B cell (primary cell): ENCODE data around the gene PLPP2. TPM values are rescaled to one million over a fixed set of nuclear protein-coding genes. Genes with fewer than 3 reads are reported as not detected.

Source experiments
- ATAC-seq: fragments of 200-7000 bp; cut with Tn5 transposase; one replicate; pipeline ENCODE4 v1.10.0; 2021; ENCODE audit warnings: low read depth, mild to moderate bottlenecking, moderate number of reproducible peaks, moderate library complexity
- CTCF ChIA-PET: fragments of 350-600 bp; sonication (Branson Sonifier 250); formaldehyde crosslinking; loops from one replicate; lab custom pipeline; 2021; ENCODE audit warnings: antibody characterized with exemption, inconsistent platforms; lab: Charles Lee
- POLR2A ChIA-PET: fragments of 350-600 bp; sonication (Branson Sonifier 250); formaldehyde crosslinking; loops from one replicate; lab custom pipeline; 2021; ENCODE audit warnings: antibody characterized with exemption; lab: Charles Lee
- DNase-seq: peaks from one replicate; pipeline ENCODE4 v3.0.0; 2013
- H2AFZ ChIP-seq: 2 replicates; pipeline ENCODE4 v1.6.1; 2012; ENCODE audit warnings: mild to moderate bottlenecking, low read depth, low read length; ENCODE audit not compliant: insufficient read depth, poor library complexity, severe bottlenecking
- H3K27ac ChIP-seq, 2 donors: 1 replicate in 1 of 2; 2 replicates in 1 of 2; pipeline ENCODE4 v1.5.1; 2012 to 2013; ENCODE audit warnings: low read length in 2 of 2, mild to moderate bottlenecking in 2 of 2, moderate library complexity in 1 of 2
- H3K27me3 ChIP-seq, 4 experiments: fragments of 200-600 bp in 1 of 4; sonication (generic) in 1 of 4; replicated peaks in 1 of 4; 1 replicate in 2 of 4; 2 replicates in 2 of 4; pipeline versions ENCODE4 v1.6.1 to v1.7.0; 2013 to 2016; ENCODE audit warnings: low read length in 3 of 4, mild to moderate bottlenecking in 2 of 4, mixed read lengths in 1 of 4, moderate library complexity in 1 of 4; ENCODE audit not compliant: insufficient read depth in 4 of 4, control insufficient read depth in 3 of 4; ENCODE audit errors: control extremely low read depth in 1 of 4
- H3K36me3 ChIP-seq, 2 experiments: replicated peaks in 1 of 2; 1 replicate in 1 of 2; 2 replicates in 1 of 2; pipeline versions ENCODE4 v1.6.1 to v1.7.1; 2013; ENCODE audit warnings: low read length in 1 of 2; ENCODE audit not compliant: insufficient read depth in 2 of 2, control insufficient read depth in 1 of 2; ENCODE audit errors: control extremely low read depth in 1 of 2, extremely low read depth in 1 of 2
- H3K4me1 ChIP-seq, 2 donors: fragments of 200-600 bp in 1 of 2; sonication (generic) in 1 of 2; 1 replicate in 1 of 2; 2 replicates in 1 of 2; pipeline versions ENCODE4 v1.5.1 to v1.6.1; 2013 to 2017; ENCODE audit warnings: low read length in 2 of 2; ENCODE audit not compliant: control insufficient read depth in 2 of 2, insufficient read depth in 2 of 2
- H3K4me2 ChIP-seq: replicated peaks from 2 replicates; pipeline ENCODE3; 2012; ENCODE audit warnings: mild to moderate bottlenecking, low read depth, low read length; ENCODE audit not compliant: poor library complexity, severe bottlenecking
- H3K4me3 ChIP-seq, 5 experiments: fragments of 200-600 bp in 1 of 5; sonication (generic) in 1 of 5; 1 replicate in 3 of 5; 2 replicates in 2 of 5; pipeline versions ENCODE4 v1.5.1 to v1.7.0; 2011 to 2016; ENCODE audit warnings: low read length in 4 of 5, mild to moderate bottlenecking in 4 of 5, low read depth in 2 of 5, control low read depth in 1 of 5, moderate library complexity in 1 of 5; ENCODE audit not compliant: insufficient read depth in 1 of 5; ENCODE audit errors: control extremely low read depth in 1 of 5, extremely low read depth in 1 of 5
- H3K79me2 ChIP-seq: fragments of 200-600 bp; sonication (generic); one replicate; pipeline ENCODE4 v1.6.0; 2016; ENCODE audit warnings: low read length; ENCODE audit not compliant: control insufficient read depth, insufficient read depth
- H3K9ac ChIP-seq: fragments of 200-600 bp; sonication (generic); 2 replicates; pipeline ENCODE4 v1.6.1; 2017; ENCODE audit warnings: mild to moderate bottlenecking, low read length, moderate library complexity
- H3K9me3 ChIP-seq, 3 donors: one replicate each; pipeline versions ENCODE4 v1.6.1 to v1.7.1; 2013; ENCODE audit warnings: low read length in 2 of 3; ENCODE audit not compliant: control insufficient read depth in 2 of 3, insufficient read depth in 1 of 3; ENCODE audit errors: control extremely low read depth in 1 of 3
- H4K20me1 ChIP-seq: 2 replicates; pipeline ENCODE4 v1.6.0; 2012; ENCODE audit warnings: mild to moderate bottlenecking, low read length; ENCODE audit not compliant: insufficient read depth, control insufficient read depth, poor library complexity, severe bottlenecking
- H3K27ac Mint-ChIP-seq: one replicate; pipeline ENCODE4 v1.8.0; 2021; ENCODE audit warnings: mixed read lengths
- H3K27me3 Mint-ChIP-seq: one replicate; pipeline ENCODE4 v1.8.0; 2021; ENCODE audit warnings: mixed read lengths
- H3K4me1 Mint-ChIP-seq: one replicate; pipeline ENCODE4 v1.8.0; 2021; ENCODE audit warnings: mixed read lengths
- H3K4me3 Mint-ChIP-seq: one replicate; pipeline ENCODE4 v1.8.0; 2021; ENCODE audit warnings: mixed read lengths
- H3K9me3 Mint-ChIP-seq: one replicate; pipeline ENCODE4 v1.8.0; 2022; ENCODE audit warnings: mixed read lengths; ENCODE audit not compliant: insufficient read depth
- CTCF ChIP-seq: fragments of 200-600 bp; IDR thresholded peaks from one replicate; pipeline ENCODE4 v1.8.0; 2022; ENCODE audit warnings: antibody characterized with exemption, mild to moderate bottlenecking
- EZH2 ChIP-seq: IDR thresholded peaks from 2 replicates; pipeline ENCODE4 v1.6.1; 2012; ENCODE audit warnings: borderline replicate concordance, low read depth, mild to moderate bottlenecking, moderate library complexity, low read length; ENCODE audit not compliant: insufficient read depth, poor library complexity, severe bottlenecking
- WGBS: methylation state at CpG from one replicate; pipeline ENCODE4 v1.1.5; 2013; ENCODE audit warnings: missing lambda C conversion rate; ENCODE audit not compliant: insufficient coverage; 5-methylcytosine and 5-hydroxymethylcytosine counted together
- intact Hi-C: fragments of 100-400 bp; cut with micrococcal nuclease; formaldehyde crosslinking; loops from one replicate; pipeline ENCODE4 v1.10.0; 2022
- polyA plus RNA-seq: library from polyadenylated mRNA; depleted of rRNA; stranded (reverse); fragments of >200 nt; gene quantifications from 2 replicates; pipeline ENCODE4 v1.2.3, GENCODE V29; 2012
- total RNA-seq, 2 donors: library from RNA; stranded (reverse); fragments of 120-200 nt in 1 of 2; gene quantifications; 1 replicate in 1 of 2; 2 replicates in 1 of 2; pipeline versions ENCODE4 v1.2.3 to v1.2.4, GENCODE V29; 2013 to 2022

PLPP2 gene
- total and polyA plus RNA-seq, 2 donors (not counting 1 experiment from before 2014, with no cell fraction given): 0.37 to 1.3 TPM

GRCh38 chr19:310781-311496, 19.7 kb upstream of the PLPP2 start:
- Histone ChIP-seq H3K4me1 (no peaks in the 10 kb centered on the region), H4K20me1 (peaks cover 13% of the 10 kb centered on the region), H2AFZ (no peak overlapping the region), H3K4me3 (no peak overlapping the region), H3K9me3 (no peaks in the 10 kb centered on the region), H3K79me2 (peaks cover 4% of the 10 kb centered on the region), H3K36me3 (peaks cover 7 to 35% of the 10 kb centered on the region in 2 experiments), H3K27me3 (no peaks in the 10 kb centered on the region), H3K27ac (no peak overlapping the region), H3K4me2 (no peak overlapping the region), H3K9ac (no peak overlapping the region)
- DNase-seq (no peak), ATAC-seq (no peak)
- H3K9me3 Mint-ChIP-seq: no peaks in the 10 kb centered on the region
- WGBS: 96% methylated on average over 24 of the region's 24 CpGs
- ChIA-PET CTCF (no interaction called here), POLR2A (no interaction called here)
- H3K4me3 Mint-ChIP-seq: no peak overlapping the region
- intact Hi-C loops: no loop called here
- TF ChIP-seq EZH2 (no peak), CTCF (no peak)
- no peaks in the 10 kb centered on the region for H3K4me1 Mint-ChIP-seq
- H3K27me3 Mint-ChIP-seq: no peaks in the 10 kb centered on the region
- no peak overlapping the region for H3K27ac Mint-ChIP-seq

- Mint-ChIP-seq H3K9me3 (no peaks in the 10 kb centered on the region), H3K27me3 (no peaks in the 10 kb centered on the region), H3K4me3 (no peak overlapping the region), H3K27ac (no peak overlapping the region), H3K4me1 (no peaks in the 10 kb centered on the region)
- Histone ChIP-seq H3K27me3 (no peaks in the 10 kb centered on the region), H4K20me1 (peaks cover 13% of the 10 kb centered on the region), H3K4me1 (no peaks in the 10 kb centered on the region), H3K27ac (no peak overlapping the region), H2AFZ (no peak overlapping the region), H3K4me2 (peak overlapping the region; percentile 13), H3K36me3 (peaks cover 2 to 33% of the 10 kb centered on the region in 2 experiments), H3K9me3 (no peaks in the 10 kb centered on the region), H3K9ac (no peak overlapping the region), H3K79me2 (peaks cover 4% of the 10 kb centered on the region), H3K4me3 (no peak overlapping the region)
- intact Hi-C loops: no loop called here
- no peak for TF ChIP-seq EZH2
- TF ChIP-seq CTCF: no peak
- ATAC-seq (no peak), DNase-seq (no peak)
- ChIA-PET CTCF (no interaction called here), POLR2A (no interaction called here)
- 93% methylated on average over 30 of the region's 30 CpGs for WGBS
Observed at GRCh38 chr19:310141-310651, 19.0 kb upstream of the PLPP2 start.
